Stimulated activated CD4-positive, alpha-beta T cell treated with anti-CD3 and anti-CD28 coated beads, TNF-alpha, amount 100 ng/mL, for 24 hours (primary cell): ENCODE measurements around the gene DCXR.

ENCODE experiments used
- DNase-seq, 3 experiments: peaks; one replicate each; pipeline ENCODE4 v3.0.0-alpha.2; 2020; ENCODE audit warnings: low read depth in 3 of 3

DCXR gene

GRCh38 chr17:82022981-82023446, 14.5 kb downstream of the DCXR start, which contains the start of gene LRRC45:
TSS of gene LRRC45 (plus strand) at chr17:82023305. CDS start at chr17:82023644, 339 bp downstream.
- peak; percentile 99 to 100 (median 100) for DNase-seq

DNA sequence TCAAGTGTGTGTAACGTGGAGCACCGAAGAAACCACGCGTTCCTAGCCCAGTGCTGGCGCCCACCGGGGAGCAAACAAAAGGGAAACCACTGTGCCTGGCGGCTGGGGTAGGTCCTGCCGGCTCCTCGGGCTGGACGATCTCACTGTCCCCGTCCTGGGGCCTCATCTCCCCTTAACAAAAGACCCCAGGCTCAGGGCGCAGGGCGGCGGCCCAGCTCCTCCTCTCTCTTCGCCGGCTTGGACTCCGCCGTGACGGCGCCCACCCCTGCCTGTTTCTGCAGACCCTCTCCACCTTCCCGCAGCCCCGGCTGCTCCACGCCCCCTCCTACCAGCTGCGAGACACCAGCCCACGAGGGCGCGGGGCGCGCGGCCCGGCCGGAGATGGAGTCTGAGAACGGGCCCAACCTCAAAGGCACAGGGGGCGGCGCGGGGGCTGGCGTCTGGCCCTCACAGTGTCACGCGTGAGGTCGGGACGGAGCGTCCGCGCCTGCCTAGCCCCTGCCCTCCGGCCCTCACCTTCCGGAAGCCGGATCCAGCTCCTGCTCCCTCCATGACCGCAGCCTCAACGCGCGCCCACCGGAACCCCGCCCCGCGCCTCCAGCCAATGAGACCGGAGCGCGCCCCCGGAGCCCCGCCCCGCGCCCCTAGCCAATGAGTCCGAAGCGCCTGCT, 15.1 kb downstream of the DCXR start, which contains the start of gene CENPX:
TSS of gene CENPX (minus strand) at position 569 of the 671 bp plus-strand sequence. CDS start at position 552, 17 bp downstream.
- DNase-seq, result no peak

DNA sequence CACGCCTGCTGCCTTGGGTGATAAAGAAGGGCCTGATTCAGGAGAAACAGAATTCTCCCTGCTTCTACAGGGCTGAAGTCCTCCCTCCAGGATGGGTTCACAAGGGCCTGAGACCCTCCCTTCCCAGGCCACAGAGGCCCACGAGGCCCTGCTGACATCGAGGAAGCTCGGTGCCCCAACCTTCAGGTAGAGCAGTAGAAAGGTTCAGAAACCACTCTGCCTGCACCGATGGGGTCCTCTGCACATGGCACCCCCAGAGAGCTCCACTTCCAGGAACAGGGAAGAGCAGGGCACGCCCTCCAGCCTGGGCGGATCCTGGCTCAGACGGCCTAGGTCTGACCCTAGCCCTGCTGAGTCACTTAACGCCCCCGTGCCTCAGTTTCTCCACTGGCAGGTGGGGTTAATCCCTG, 15.6 kb downstream of the DCXR start:
- no peak for DNase-seq

DNA sequence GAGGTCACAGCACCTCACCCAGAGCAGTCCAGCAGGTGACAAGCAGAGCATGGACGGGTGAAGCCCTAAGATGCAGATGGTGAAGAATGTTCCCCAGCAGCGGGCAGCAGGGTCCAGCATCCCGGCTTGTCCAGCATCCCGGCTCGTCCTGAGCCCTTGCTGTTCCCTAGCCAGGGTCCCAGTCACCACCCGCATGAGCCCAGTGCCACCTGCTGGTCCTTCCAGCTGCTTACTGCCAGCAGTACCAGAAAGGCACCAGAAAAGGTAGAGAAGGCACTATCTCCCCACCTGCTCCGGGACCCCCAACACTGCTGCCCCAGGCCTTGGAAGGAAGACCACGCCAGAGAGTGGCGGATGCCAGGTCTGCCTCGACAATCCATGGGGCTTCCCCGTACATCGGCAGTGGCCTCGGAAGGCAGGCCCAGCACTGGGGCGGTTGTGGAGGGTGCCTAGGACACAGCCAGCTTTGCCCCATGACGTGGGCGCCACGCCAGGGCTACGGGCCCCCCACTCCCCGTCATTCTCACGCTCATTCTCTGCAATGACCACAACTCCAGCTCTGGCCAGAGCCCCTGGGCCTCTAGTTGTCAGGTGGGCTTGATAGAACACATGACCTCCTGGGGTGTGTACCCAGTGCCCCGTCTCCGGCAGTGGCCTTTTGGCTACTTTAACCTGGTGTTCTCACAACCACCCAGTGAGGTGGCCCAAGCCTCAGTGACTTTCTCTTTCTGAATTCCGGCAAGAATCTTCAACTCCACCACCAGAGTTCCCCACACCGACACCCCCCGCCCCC, 16.2 kb downstream of the DCXR start:
- DNase-seq, result peak in 1 of 3 experiments; percentile 56

GRCh38 chr17:82020572-82021106, 16.9 kb downstream of the DCXR start:
- no peak for DNase-seq

DNA sequence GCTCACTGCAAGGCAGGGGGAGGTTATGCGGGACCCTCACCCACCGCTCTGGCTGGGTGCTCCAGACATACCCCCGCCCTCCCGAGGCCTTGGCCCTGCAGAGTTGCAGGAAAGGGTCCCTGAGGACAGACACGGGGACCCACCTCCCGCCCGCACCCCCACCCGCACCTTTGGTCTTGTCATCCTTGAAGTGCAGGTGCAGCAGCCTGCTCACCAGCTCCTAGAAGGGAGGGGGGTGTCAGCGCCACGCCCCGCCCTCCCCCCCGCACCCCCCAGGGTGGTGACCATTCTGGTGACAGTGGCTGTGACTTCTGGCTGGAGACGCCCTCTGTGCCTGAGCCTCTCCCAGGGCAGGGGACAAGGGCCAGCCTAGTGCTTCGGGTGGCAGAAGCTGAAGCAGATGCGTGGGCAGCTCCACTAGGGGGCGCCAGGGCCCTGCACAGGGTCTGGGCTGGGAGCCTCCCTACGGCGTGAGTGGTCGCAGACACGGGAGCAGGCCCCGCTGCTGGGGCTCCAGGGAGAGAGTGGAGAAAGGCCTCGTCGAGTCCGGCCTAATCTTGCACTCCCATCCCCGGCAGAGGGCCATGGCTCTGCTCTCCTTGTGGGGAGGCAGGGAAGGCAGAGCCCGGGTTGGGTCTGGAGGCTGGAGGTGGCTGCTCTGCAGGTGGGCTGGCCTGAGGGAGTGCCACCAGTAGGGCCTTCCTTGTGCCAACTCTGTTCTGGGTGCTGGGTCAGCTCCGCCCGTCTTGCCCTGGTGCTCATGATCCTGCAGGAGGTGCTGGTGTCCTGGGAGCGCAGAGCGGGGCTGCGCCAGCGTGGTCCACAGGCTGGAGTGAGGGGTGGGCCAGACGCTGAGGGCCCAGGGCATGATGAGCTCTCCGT, 17.6 kb downstream of the DCXR start:
- DNase-seq, result peak in 2 of 3 experiments; percentile 54 to 74

DNA sequence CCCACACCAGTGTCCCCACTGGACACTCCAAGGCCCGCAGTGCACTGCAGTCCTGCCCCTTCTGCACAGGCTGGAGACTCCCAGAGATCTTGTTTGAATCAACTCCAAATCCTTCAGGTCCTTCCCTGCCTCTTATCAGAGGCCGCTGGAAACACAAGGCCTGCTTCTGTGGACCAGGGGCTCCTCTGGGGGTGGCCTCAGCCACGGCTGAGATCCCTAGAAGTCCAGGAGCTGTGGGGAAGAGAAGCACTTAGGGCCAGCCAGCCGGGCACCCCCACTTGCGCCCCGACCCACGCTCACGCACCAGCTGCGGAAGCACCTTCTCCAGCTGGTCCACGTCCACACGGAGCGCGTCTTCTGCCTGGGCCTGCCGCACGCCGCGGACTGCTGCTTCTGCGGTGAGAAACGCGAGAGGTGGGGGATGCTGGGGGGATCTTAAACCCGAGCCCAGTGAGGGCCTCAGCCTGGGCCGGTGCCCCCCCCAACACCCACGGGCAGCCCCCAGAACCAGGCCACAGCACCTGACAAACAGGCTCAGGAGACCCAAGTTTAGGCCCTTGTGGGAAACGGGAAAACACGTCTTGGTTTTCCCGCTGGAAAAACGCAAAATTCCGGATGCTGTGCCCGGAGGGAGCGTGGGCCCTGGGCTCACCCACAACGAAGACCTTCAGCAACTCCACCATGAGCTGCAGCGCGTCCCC, 18.4 kb downstream of the DCXR start:
- no peak for DNase-seq

- no peak for DNase-seq
Measured at GRCh38 chr17:82018152-82018988, 19.1 kb downstream of the DCXR start.

GRCh38 chr17:82017612-82018151, 19.8 kb downstream of the DCXR start:
- no peak for DNase-seq

GRCh38 chr17:82016875-82017459, 20.5 kb downstream of the DCXR start:
- DNase-seq, result no peak

GRCh38 chr17:82016061-82016874, 21.2 kb downstream of the DCXR start:
- DNase-seq, result no peak

GRCh38 chr17:82015311-82015971, 22.1 kb downstream of the DCXR start:
- no peak for DNase-seq

DNA sequence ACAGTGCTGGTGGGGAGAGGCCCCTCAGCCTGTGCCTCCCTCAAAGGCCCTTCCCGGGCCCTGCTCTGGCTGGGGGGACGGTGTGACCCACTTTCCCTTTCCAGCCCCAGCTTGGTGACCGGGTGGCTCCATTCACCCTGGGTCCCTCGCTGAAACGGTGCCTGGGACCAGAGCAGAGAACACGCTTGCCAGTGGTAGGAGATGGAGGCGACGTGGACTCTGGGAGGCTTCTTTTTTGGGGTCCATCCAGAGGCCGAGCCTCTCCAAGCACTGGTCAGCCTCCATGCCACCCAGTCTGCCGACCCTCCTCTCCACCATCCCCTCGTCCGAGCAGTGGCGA, 22.6 kb downstream of the DCXR start:
- no peak for DNase-seq

DNA sequence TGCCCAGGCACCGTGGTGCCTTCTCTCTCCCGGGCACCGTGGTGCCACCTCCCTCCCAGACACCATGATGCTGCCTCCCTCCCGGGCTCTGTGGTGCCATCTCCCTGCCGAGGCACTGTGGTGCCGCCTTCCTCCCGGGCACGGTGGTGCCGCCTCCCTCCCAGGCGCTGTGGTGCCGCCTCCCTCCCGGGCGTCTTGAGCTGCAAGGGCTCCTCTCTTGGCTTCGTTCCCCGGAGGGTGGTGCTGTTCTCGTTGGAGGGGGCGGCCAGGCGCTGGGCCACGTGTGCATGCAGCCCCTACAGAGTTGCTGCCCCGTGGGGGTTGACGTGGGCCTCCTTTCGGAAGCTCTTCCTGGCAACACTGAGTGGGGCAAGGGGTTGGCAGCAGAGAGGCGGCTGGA, 23.1 kb downstream of the DCXR start:
- no peak for DNase-seq

DNA sequence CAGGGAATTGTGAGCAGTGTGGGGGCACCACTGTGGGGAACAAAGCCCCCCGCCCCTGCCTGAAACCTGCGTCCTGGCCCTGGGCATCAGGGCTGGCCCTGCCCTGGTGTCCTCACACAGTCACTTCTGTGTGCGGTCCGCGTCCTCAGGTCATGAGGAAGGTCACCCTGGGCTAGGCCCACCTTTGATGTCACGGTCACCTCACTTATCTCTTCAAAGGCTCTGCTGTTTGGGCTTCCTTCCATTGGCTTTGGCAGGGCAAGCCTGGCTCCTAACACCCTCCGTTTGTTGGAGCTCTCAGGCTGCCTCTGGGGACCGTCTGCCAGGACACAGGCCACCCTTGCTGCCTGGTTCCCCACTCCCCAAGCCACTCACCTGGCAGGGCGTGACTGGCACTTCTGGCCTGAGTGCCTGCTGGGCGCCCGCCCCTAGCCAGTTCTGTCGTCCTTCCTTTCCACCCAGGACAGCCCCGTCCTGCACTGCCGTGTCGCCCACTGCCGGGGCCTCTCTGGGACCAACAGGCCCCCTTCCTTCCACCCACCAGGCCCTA, 23.6 kb downstream of the DCXR start:
- no peak for DNase-seq

- no peak for DNase-seq
Measured at GRCh38 chr17:82013341-82013740, 24.2 kb downstream of the DCXR start.

DNA sequence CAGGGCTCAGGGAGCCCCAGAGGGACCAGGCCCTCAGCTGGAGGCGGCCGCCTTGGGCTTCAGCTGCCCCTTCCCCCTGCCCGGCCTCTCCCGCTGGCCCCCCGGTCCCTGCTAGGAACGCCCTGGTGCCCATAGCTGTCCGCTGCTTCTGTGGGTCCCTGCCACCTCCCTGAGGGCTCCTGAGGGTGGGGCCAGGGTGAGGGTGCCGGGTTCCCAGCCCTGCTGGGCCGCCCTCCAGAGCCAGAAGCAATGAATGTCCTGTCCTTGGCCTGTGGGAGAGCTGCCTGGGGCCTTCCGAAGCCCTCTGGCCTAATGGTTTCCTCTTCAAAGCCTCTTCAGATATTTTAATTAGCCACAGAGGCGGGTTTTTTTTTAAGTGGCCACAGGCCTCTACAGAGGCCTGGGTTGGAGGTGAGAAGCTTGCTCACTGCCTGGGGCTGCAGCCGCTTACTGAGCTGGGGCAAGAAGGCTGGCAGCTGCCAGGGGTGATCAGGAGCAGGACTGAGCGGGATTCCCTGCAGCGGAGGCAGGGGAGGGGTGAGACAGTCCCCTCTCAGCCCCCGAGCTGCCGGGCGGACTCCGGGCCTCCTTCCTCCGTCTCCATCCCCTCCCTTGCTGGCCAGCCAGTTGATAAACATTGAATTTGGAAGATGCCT, 24.7 kb downstream of the DCXR start:
- DNase-seq, result no peak
